ENCODE results near the gene KCNQ1.

Gene KCNQ1

GRCh38 chr11:2533587-2534133, 88.9 kb downstream of the KCNQ1 start:
- no peak for DNase-seq (ENCODE audit: low read depth in 1 of 2, low spot score in 1 of 2)

- no peak for DNase-seq (ENCODE audit: low read depth in 1 of 2, low spot score in 1 of 2)
Measured at GRCh38 chr11:2534134-2534956, 89.5 kb downstream of the KCNQ1 start.

- no peak for DNase-seq (ENCODE audit: low read depth in 1 of 2, low spot score in 1 of 2)
Measured at GRCh38 chr11:2534957-2535672, 90.3 kb downstream of the KCNQ1 start.

GRCh38 chr11:2535673-2536439, 91.0 kb downstream of the KCNQ1 start:
- DNase-seq (ENCODE audit: low read depth in 1 of 2, low spot score in 1 of 2) = no peak

GRCh38 chr11:2536440-2536989, 91.7 kb downstream of the KCNQ1 start:
- no peak for DNase-seq (ENCODE audit: low read depth in 1 of 2, low spot score in 1 of 2)

- no peak for DNase-seq (ENCODE audit: low read depth in 1 of 2, low spot score in 1 of 2)
Measured at GRCh38 chr11:2537010-2537705, 92.3 kb downstream of the KCNQ1 start.

- no peak for DNase-seq (ENCODE audit: low read depth in 1 of 2, low spot score in 1 of 2)
Measured at GRCh38 chr11:2537896-2538724, 93.3 kb downstream of the KCNQ1 start.

- no peak for DNase-seq (ENCODE audit: low read depth in 1 of 2, low spot score in 1 of 2)
Measured at GRCh38 chr11:2538951-2539350, 94.1 kb downstream of the KCNQ1 start.

- no peak for DNase-seq (ENCODE audit: low read depth in 1 of 2, low spot score in 1 of 2)
Measured at GRCh38 chr11:2539371-2540222, 94.8 kb downstream of the KCNQ1 start.

- no peak for DNase-seq (ENCODE audit: low read depth in 1 of 2, low spot score in 1 of 2)
Measured at GRCh38 chr11:2540223-2540991, 95.6 kb downstream of the KCNQ1 start.

GRCh38 chr11:2540992-2541680, 96.3 kb downstream of the KCNQ1 start:
- no peak for DNase-seq (ENCODE audit: low read depth in 1 of 2, low spot score in 1 of 2)

GRCh38 chr11:2541881-2542361, 97.1 kb downstream of the KCNQ1 start:
- no peak for DNase-seq (ENCODE audit: low read depth in 1 of 2, low spot score in 1 of 2)

GRCh38 chr11:2542406-2542805, 97.6 kb downstream of the KCNQ1 start:
- DNase-seq (ENCODE audit: low read depth in 1 of 2, low spot score in 1 of 2) = no peak

GRCh38 chr11:2547806-2548205, 103.0 kb downstream of the KCNQ1 start:
- no peak for DNase-seq (ENCODE audit: low read depth in 1 of 2, low spot score in 1 of 2)

GRCh38 chr11:2548596-2548995, 103.8 kb downstream of the KCNQ1 start:
- DNase-seq (ENCODE audit: low read depth in 1 of 2, low spot score in 1 of 2) = no peak

GRCh38 chr11:2549080-2549479, 104.3 kb downstream of the KCNQ1 start:
- DNase-seq (ENCODE audit: low read depth in 1 of 2, low spot score in 1 of 2) = no peak

- no peak for DNase-seq (ENCODE audit: low read depth in 1 of 2, low spot score in 1 of 2)
Measured at GRCh38 chr11:2549491-2549875, 104.7 kb downstream of the KCNQ1 start.
